Peyer's patch (tissue), 4 donors: ENCODE measurements around the gene DDX39A. TPM values are rescaled to one million over a fixed set of nuclear protein-coding genes. Genes with fewer than 3 reads are reported as not detected.

Experiments
- DNase-seq, 3 donors: peaks; one replicate each; pipeline ENCODE4 v3.0.0-alpha.2; 2017 to 2019
- H3K27ac ChIP-seq, 4 donors: fragments of 200-600 bp; sonication (generic); one replicate each; pipeline ENCODE4 v1.5.1; 2016 to 2019
- H3K27me3 ChIP-seq, 2 donors: fragments of 200-600 bp; sonication (generic); one replicate each; pipeline ENCODE4 v1.5.1; 2019
- H3K36me3 ChIP-seq, 3 donors: fragments of 200-600 bp; sonication (generic); one replicate each; pipeline ENCODE4 v1.5.1; 2016 to 2019
- H3K4me1 ChIP-seq, 4 donors: fragments of 200-600 bp; sonication (generic); one replicate each; pipeline ENCODE4 v1.5.1; 2016 to 2019
- H3K4me3 ChIP-seq, 4 donors: fragments of 200-600 bp; sonication (generic); 1 replicate in 3 of 4; 2 replicates in 1 of 4; pipeline ENCODE4 v1.5.1; 2016 to 2019; ENCODE audit warnings: mild to moderate bottlenecking in 1 of 4
- H3K9me3 ChIP-seq, 4 donors: fragments of 200-600 bp; sonication (generic); one replicate each; pipeline ENCODE4 v1.5.1; 2016 to 2019; ENCODE audit warnings: mild to moderate bottlenecking in 1 of 4
- POLR2A ChIP-seq, 2 donors: fragments of 450-650 bp; IDR thresholded peaks; one replicate each; pipeline ENCODE4 v1.5.1; 2017; ENCODE audit warnings: antibody characterized with exemption in 2 of 2, mild to moderate bottlenecking in 2 of 2, moderate library complexity in 2 of 2
- total RNA-seq, 4 donors: library from RNA; depleted of rRNA; stranded (reverse); fragments of >200 nt; gene quantifications; one replicate each; pipeline ENCODE4 v1.1.0, GENCODE V29; 2016
- TF ChIP-seq, protein P1 (sequence below), 6 experiments: fragments of 450-650 bp in 4 of 6; fragments of 200-600 bp in 2 of 6; sonication (generic) in 1 of 6; IDR thresholded peaks; one replicate each; pipeline ENCODE4 v1.5.1; 2017 to 2019; ENCODE audit warnings: antibody characterized with exemption in 6 of 6, mild to moderate bottlenecking in 3 of 6, moderate library complexity in 1 of 6

DDX39A gene
- total RNA-seq, 4 donors from 2014 or later: 52.5 to 283 (median 115) TPM

DNA sequence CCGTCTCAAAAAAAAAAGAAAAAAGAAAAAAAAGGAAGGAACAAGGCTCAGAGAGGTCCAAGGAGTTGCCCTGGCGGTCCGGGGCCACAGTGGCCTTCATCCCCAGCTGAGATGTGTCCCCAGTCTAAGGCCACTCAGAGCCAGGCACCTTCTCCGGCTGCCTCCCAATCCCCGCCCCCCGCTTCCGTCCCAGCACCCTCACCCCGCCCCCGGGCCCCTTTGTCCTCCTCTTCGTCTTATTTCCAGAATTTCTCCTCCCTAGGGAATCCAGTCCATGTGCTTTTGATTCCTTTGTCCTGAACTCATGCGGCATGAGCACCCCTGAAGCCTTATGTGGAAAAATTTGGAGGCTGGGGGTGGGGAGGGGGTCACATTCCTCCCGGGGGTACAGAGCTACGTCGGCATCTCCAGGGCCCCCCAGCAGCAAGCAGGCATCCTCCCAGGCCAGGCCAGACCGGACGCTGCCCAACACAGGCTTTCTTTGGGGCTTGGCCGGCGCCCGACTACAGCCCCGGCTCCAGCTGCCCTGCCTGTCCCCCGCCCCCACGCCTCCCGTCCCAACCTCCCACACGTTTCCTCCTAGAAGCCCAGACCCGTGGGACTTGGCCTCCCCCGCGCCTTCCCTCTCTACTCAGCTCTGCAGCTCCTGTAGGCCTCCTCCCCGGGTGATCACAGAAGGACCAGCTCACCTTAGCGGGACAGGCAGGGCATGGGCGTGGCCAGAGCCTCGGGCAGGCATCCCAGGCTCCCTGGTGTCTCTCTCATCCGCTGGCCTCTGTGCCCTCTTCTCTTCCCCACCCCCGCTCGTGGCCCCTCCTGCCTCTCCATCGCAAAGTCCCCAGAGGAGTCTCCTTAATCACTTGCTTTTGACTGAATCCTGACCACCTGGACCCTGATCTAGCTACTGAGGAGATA, 55.7 kb downstream of the DDX39A start:
- peak overlapping the region; percentile 28 to 49 (median 38) for H3K4me3 ChIP-seq
- peak; percentile 71 to 85 (median 76) for DNase-seq
- peaks cover 0 to 21% (median 13%) of the 10 kb centered on the region in 4 donors for H3K4me1 ChIP-seq
- no peaks in the 10 kb centered on the region for H3K36me3 ChIP-seq
- H3K9me3 ChIP-seq: no peaks in the 10 kb centered on the region
- H3K27me3 ChIP-seq: no peaks in the 10 kb centered on the region
- TF ChIP-seq POLR2A (IDR thresholded peaks at IDR 0.05): no peak
- TF ChIP-seq, protein P1, sequence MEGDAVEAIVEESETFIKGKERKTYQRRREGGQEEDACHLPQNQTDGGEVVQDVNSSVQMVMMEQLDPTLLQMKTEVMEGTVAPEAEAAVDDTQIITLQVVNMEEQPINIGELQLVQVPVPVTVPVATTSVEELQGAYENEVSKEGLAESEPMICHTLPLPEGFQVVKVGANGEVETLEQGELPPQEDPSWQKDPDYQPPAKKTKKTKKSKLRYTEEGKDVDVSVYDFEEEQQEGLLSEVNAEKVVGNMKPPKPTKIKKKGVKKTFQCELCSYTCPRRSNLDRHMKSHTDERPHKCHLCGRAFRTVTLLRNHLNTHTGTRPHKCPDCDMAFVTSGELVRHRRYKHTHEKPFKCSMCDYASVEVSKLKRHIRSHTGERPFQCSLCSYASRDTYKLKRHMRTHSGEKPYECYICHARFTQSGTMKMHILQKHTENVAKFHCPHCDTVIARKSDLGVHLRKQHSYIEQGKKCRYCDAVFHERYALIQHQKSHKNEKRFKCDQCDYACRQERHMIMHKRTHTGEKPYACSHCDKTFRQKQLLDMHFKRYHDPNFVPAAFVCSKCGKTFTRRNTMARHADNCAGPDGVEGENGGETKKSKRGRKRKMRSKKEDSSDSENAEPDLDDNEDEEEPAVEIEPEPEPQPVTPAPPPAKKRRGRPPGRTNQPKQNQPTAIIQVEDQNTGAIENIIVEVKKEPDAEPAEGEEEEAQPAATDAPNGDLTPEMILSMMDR (IDR thresholded peaks at IDR 0.05): no peak
- peak overlapping the region; percentile 80 to 90 (median 84) for H3K27ac ChIP-seq

DNA sequence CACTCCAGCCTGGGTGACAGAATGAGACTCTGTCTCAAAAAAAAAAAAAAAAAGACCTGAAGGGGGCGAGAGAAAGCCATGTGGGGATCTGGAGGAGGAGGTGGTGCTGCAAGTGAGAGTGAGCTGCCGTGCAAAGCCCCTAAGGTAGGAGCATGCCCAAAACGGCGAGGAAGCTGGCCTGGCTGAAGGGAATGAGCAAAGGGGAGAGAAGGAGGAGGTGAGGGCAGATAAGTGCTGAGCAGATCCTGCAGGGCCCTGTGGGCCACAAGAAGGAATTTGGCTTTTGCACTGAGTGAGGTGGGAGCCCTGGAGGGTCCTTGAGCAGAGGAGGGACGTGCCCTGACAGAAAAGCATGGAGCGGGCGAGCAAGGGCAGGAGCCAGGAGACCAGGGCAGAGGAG, 57.3 kb downstream of the DDX39A start:
- peaks cover 0 to 21% (median 4%) of the 10 kb centered on the region in 4 donors for H3K4me1 ChIP-seq
- no peaks in the 10 kb centered on the region for H3K36me3 ChIP-seq
- no peak overlapping the region for H3K4me3 ChIP-seq
- TF ChIP-seq, protein P1 (IDR thresholded peaks at IDR 0.05): peak in 3 of 6 experiments; percentile 11 to 19 (median 15)
- TF ChIP-seq POLR2A (IDR thresholded peaks at IDR 0.05): no peak
- no peaks in the 10 kb centered on the region for H3K9me3 ChIP-seq
- peak overlapping the region in 2 of 4 donors; percentile 36 to 80 for H3K27ac ChIP-seq
- H3K27me3 ChIP-seq: no peaks in the 10 kb centered on the region
- peak in 1 of 3 donors; percentile 55 for DNase-seq

Other genes with a start within 250 kb of the DDX39A start
- gene ADGRL1, start 213.2 kb downstream of the DDX39A start, total RNA-seq: 10 to 100 TPM; 22.8 to 58.6 (median 48.8) TPM
- gene ADGRE5, start 37.9 kb downstream of the DDX39A start, total RNA-seq: 100 to 1,000 TPM in 2 of 4 donors, 10 to 100 TPM in 2; 70.6 to 159 (median 110) TPM
- gene PKN1, start 14.0 kb upstream of the DDX39A start, total RNA-seq: 100 to 1,000 TPM in 1 of 4 donors, 10 to 100 TPM in 3; 13.1 to 140 (median 28.2) TPM
- not detected for gene PTGER1, start 56.0 kb upstream of the DDX39A start, total RNA-seq
- gene GIPC1, start 76.8 kb upstream of the DDX39A start, total RNA-seq: 10 to 100 TPM; 45.8 to 68.5 (median 65.2) TPM
- 10 to 100 TPM; 34.5 to 60.2 (median 54.1) TPM for gene DNAJB1, start 99.1 kb upstream of the DDX39A start, total RNA-seq
- gene TECR, start 110.3 kb upstream of the DDX39A start, total RNA-seq: 100 to 1,000 TPM in 1 of 4 donors, 10 to 100 TPM in 3; 24.8 to 103 (median 78.7) TPM
- gene NDUFB7, start 152.7 kb upstream of the DDX39A start, total RNA-seq: 100 to 1,000 TPM; 275 to 432 (median 358) TPM
- gene CLEC17A, start 163.7 kb upstream of the DDX39A start, total RNA-seq: 10 to 100 TPM in 1 of 4 donors, 1 to 10 TPM in 1, not detected in 2; 1.3 to 12.4 TPM